Stimulated activated CD4-positive, alpha-beta T cell treated with anti-CD3 and anti-CD28 coated beads, Interleukin-4, amount 100 ng/mL, for 48 hours (primary cell): ENCODE results near the gene CCDC112.
"Not testable (repeated sequence)": the region's sequence is repeated elsewhere in the genome, so short reads cannot be mapped to it uniquely, and the experiment has no call there.

Source experiments
- DNase-seq, 2 donors: peaks; one replicate each; pipeline ENCODE4 v3.0.0-alpha.2; 2020; ENCODE audit warnings: low read depth in 2 of 2

Gene CCDC112

GRCh38 chr5:115262321-115263077 is 34.0 kb downstream of the CCDC112 start, which contains the start of gene PGGT1B:
PGGT1B (minus strand) TSS chr5:115262877; CDS start chr5:115262851, 26 bp downstream.
- peak; percentile 60 to 73 for DNase-seq

GRCh38 chr5:115262011-115262320 is 34.5 kb downstream of the CCDC112 start:
- DNase-seq: no peak

GRCh38 chr5:115260248-115260647 is 36.2 kb downstream of the CCDC112 start:
- no peak for DNase-seq

- DNase-seq: no peak
Measured at GRCh38 chr5:115257981-115258380, 38.5 kb downstream of the CCDC112 start.

- not testable (repeated sequence) for DNase-seq
Measured at GRCh38 chr5:115249379-115249778, 47.1 kb downstream of the CCDC112 start.

- DNase-seq: no peak
Measured at GRCh38 chr5:115246361-115246991, 50.0 kb downstream of the CCDC112 start.

- no peak for DNase-seq
Measured at GRCh38 chr5:115243412-115243811, 53.0 kb downstream of the CCDC112 start.

- no peak for DNase-seq
Measured at GRCh38 chr5:115241881-115242642, 54.4 kb downstream of the CCDC112 start.

- DNase-seq: no peak
Measured at GRCh38 chr5:115237066-115237465, 59.4 kb downstream of the CCDC112 start.

GRCh38 chr5:115236599-115236998 is 59.9 kb downstream of the CCDC112 start:
- no peak for DNase-seq

- no peak for DNase-seq
Measured at GRCh38 chr5:115231598-115231997, 64.9 kb downstream of the CCDC112 start.

GRCh38 chr5:115229606-115230005 is 66.8 kb downstream of the CCDC112 start:
- DNase-seq: no peak

GRCh38 chr5:115227281-115227680 is 69.2 kb downstream of the CCDC112 start:
- DNase-seq: no peak
